RWPE1 (cell line): Measurements from ENCODE around the gene LRFN5.

ENCODE experiments used
- CTCF ChIA-PET: fragments of 350-600 bp; sonication (Branson Sonifier 250); formaldehyde crosslinking; extraction: SDS; loops from one replicate; lab custom pipeline; 2021; lab: Yijun Ruan, JAX
- POLR2A ChIA-PET: fragments of 400-600 bp; formaldehyde crosslinking; extraction: SDS; loops from one replicate; lab custom pipeline; 2020; ENCODE audit warnings: antibody characterized with exemption; ENCODE audit not compliant: low non-redundant PET; lab: Yijun Ruan, JAX
- DNase-seq: peaks from one replicate; pipeline ENCODE4 v3.0.0; 2012; ENCODE audit warnings: low spot score
- H3K27ac ChIP-seq: fragments of 450-650 bp; 2 replicates; pipeline ENCODE4 v1.5.1; 2017
- CTCF ChIP-seq: fragments of 450-650 bp; conservative IDR thresholded peaks from 2 replicates; pipeline ENCODE4 v1.5.1; 2017; ENCODE audit warnings: low read depth, mild to moderate bottlenecking

LRFN5 gene

GRCh38 chr14:41872931-41873685, 266.4 kb downstream of the LRFN5 start:
- no peak for DNase-seq
- no peak overlapping the region for H3K27ac ChIP-seq
- ChIA-PET CTCF (no interaction called here), POLR2A (no interaction called here)
- no peak for TF ChIP-seq CTCF

- TF ChIP-seq CTCF = no peak
- no peak for DNase-seq
- H3K27ac ChIP-seq = no peak overlapping the region
- CTCF ChIA-PET = no interaction called here
- POLR2A ChIA-PET = no interaction called here
Measured at GRCh38 chr14:41873686-41874317, 267.1 kb downstream of the LRFN5 start.

- ChIA-PET POLR2A (no interaction called here), CTCF (no interaction called here)
- no peak for DNase-seq
- H3K27ac ChIP-seq = no peak overlapping the region
- no peak for TF ChIP-seq CTCF
Measured at GRCh38 chr14:41875116-41875515, 268.4 kb downstream of the LRFN5 start.

GRCh38 chr14:41878321-41878720, 271.6 kb downstream of the LRFN5 start:
- ChIA-PET CTCF (no interaction called here), POLR2A (no interaction called here)
- no peak for DNase-seq
- no peak for TF ChIP-seq CTCF
- no peak overlapping the region for H3K27ac ChIP-seq

GRCh38 chr14:41891624-41892023, 284.9 kb downstream of the LRFN5 start:
- ChIA-PET CTCF (no interaction called here), POLR2A (no interaction called here)
- no peak overlapping the region for H3K27ac ChIP-seq
- no peak for DNase-seq
- TF ChIP-seq CTCF = no peak

- ChIA-PET CTCF (no interaction called here), POLR2A (no interaction called here)
- no peak overlapping the region for H3K27ac ChIP-seq
- no peak for DNase-seq
- no peak for TF ChIP-seq CTCF
Measured at GRCh38 chr14:41899416-41899815, 292.7 kb downstream of the LRFN5 start.
